DOHH2 (cell line): Measurements from ENCODE around the gene BHLHA15.
A peak's percentile ranks its signal among the peaks of the same experiment; 100 is the strongest.

ENCODE experiments used
- EZH2phosphoT487 ChIP-seq: fragments of 200-600 bp; sonication (generic); IDR thresholded peaks from 2 replicates; pipeline ENCODE4 v1.6.1; 2017; ENCODE audit warnings: borderline replicate concordance, mild to moderate bottlenecking, antibody characterized with exemption, low read length, moderate library complexity, mixed read lengths
- TF ChIP-seq, protein P1 (sequence below): fragments of 200-600 bp; sonication (generic); IDR thresholded peaks from one replicate; pipeline ENCODE4 v1.5.1; 2014; ENCODE audit warnings: antibody characterized with exemption, mild to moderate bottlenecking, low read depth, low read length; ENCODE audit not compliant: poor library complexity, severe bottlenecking

DNA sequence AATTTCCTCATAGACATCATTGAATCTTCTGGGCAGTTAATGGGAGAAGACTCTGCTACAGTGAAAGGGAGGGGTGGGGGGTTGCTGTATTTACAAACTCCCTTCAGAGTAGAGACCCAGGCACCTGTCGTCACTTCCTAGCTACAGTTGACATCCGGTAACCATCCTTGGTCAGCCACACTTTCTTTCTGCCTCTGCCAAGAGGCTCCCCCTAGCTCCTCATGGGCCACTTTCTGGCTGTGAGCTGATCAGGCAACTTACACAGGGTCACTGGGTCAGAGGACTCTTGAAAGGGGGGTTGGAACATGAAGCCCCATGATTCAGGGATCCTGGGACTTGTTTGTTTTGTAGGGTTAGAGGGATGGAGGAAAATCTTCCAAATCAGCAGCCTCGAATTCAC, 39.5 kb downstream of the BHLHA15 start:
- TF ChIP-seq, protein P1, sequence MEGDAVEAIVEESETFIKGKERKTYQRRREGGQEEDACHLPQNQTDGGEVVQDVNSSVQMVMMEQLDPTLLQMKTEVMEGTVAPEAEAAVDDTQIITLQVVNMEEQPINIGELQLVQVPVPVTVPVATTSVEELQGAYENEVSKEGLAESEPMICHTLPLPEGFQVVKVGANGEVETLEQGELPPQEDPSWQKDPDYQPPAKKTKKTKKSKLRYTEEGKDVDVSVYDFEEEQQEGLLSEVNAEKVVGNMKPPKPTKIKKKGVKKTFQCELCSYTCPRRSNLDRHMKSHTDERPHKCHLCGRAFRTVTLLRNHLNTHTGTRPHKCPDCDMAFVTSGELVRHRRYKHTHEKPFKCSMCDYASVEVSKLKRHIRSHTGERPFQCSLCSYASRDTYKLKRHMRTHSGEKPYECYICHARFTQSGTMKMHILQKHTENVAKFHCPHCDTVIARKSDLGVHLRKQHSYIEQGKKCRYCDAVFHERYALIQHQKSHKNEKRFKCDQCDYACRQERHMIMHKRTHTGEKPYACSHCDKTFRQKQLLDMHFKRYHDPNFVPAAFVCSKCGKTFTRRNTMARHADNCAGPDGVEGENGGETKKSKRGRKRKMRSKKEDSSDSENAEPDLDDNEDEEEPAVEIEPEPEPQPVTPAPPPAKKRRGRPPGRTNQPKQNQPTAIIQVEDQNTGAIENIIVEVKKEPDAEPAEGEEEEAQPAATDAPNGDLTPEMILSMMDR: peak; percentile 56
- no peak for TF ChIP-seq EZH2phosphoT487
